ENCODE data around the gene PSME2.
A peak's percentile ranks its signal among the peaks of the same experiment; 100 is the strongest.

Gene PSME2

DNA sequence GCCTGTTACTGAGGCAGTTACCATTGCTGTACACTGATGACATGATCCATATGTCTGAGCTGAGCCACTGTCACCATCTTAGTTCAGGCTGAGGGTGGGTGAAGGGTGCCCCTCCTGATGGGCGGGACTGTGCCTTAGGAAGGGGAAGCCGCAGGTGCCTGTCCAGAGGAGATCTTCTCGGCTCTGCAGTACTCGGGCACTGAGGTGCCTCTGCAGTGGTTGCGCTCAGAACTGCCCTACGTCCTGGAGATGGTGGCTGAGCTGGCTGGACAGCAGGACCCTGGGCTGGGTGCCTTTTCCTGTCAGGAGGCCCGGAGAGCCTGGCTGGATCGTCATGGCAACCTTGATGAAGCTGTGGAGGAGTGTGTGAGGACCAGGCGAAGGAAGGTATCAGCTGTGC, 4.6 kb upstream of the PSME2 start:
- no peak for DNase-seq

DNA sequence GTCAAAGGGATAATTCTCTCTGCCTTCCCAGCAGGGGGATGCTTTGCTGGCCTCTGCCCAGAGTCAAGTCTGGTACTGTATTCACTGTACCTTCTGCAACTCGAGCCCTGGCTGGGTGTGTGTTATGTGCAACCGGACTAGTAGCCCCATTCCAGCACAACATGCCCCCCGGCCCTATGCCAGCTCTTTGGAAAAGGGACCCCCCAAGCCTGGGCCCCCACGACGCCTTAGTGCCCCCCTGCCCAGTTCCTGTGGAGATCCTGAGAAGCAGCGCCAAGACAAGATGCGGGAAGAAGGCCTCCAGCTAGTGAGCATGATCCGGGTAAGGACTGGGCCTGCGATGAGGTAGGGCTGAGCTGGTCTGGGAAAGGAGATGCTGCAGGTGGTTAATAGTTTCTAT, 4.2 kb upstream of the PSME2 start:
- DNase-seq: no peak

DNA sequence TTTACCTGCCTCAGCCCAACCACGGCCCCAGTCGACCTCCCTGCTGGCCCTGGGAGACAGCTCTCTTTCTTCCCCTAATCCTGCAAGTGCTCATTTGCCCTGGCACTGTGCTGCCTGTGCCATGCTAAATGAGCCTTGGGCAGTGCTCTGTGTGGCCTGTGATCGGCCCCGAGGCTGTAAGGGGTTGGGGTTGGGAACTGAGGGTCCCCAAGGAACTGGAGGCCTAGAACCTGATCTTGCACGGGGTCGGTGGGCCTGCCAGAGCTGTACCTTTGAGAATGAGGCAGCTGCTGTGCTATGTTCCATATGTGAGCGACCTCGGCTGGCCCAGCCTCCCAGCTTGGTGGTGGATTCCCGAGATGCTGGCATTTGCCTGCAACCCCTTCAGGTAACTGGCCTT, 3.7 kb upstream of the PSME2 start:
- no peak for DNase-seq

DNA sequence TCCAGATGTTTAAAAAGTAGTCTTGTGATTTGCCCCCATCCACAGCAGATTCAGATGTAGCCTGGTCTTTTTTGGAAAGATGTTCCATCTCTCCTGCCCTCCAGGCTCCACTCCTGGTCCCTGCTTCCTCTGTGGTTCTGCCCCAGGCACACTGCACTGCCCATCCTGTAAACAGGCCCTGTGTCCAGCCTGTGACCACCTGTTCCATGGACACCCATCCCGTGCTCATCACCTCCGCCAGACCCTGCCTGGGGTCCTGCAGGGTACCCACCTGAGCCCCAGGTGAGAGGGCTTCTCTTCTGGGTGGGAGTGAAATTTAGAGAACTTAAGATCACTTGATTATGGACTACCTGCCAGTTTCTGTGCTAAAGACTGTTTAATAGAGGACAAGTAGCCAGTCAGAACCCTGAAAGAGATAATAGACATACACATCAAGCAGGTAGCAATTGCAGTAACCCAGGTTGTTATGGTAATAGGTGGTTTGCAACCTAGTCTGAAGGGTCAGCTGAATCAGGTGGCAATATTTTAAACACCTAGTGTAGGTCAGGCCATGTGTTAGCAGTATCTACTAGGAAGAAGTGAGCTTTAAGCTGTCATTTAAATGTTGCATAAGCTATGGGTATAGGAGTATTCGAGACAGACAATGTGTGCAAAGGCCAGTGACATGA, 3.0 kb upstream of the PSME2 start:
- no peak for DNase-seq

DNA sequence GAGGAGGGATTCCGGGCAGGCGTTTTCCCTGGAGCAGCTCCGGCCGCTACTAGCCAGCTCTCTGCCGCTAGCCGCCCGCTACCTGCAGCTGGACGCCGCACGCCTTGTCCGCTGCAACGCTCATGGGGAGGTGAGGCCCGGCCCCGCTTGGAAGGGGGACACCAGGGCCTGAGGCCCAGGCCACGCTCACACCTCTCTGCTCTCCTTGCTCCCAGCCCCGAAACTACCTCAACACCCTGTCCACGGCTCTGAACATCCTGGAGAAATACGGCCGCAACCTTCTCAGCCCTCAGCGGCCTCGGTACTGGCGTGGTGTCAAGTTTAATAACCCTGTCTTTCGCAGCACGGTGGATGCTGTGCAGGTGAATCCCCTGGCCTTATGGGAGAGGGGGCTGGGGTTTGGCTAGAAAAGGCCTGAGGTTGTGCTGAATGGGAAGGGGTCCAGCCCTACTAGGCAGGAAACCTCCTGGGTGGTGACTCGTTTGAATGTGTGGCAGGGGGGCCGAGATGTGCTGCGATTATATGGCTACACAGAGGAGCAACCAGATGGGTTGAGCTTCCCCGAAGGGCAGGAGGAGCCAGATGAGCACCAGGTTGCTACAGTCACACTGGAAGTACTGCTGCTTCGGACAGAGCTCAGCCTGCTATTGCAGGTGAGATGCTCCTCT, 1.5 kb upstream of the PSME2 start:
- no peak for DNase-seq

DNA sequence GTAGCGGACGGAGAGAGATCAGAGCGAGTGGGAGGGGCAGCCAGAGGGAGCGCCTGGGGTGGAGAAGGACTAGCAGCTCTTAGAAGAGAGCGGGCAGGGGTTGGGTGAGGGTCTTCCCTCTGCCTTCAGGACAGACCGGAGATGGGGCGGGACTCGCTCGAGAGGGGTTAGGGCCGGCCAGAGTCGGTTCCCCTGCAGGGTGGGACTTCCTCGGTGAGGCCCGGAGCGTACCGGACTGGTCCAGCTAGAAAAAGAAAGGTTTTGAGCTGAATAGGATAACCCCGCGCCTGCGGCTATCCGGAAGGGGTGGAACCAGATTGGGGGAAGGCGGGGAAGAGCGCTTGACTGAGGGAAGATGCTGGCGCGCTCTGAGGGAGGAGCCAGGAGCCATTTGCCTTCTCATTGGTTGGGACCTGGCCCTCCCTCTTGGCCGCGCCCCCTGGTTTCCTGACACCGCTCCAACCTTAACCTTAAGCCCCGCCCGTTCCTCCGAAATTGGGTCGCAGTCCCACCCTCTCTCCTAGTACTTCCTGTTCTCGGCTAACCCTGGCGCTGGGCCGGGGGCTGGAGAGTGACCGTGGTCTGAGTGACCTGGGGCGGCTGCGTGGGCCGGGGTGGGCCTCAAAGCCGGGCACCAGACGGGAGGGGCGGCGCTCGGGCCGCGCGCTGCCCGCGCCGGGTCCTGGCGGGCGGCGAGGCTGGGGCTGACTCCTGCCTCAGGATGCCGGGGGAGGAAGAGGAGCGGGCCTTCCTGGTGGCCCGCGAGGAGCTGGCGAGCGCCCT, 759 bp upstream of the PSME2 start, which contains the start of gene RNF31:
Gene RNF31, plus strand, starts transcription at position 521 of the 783 bp plus-strand sequence. Its CDS starts 201 bp downstream, at position 722.
- peak; percentile 98 for DNase-seq

DNA sequence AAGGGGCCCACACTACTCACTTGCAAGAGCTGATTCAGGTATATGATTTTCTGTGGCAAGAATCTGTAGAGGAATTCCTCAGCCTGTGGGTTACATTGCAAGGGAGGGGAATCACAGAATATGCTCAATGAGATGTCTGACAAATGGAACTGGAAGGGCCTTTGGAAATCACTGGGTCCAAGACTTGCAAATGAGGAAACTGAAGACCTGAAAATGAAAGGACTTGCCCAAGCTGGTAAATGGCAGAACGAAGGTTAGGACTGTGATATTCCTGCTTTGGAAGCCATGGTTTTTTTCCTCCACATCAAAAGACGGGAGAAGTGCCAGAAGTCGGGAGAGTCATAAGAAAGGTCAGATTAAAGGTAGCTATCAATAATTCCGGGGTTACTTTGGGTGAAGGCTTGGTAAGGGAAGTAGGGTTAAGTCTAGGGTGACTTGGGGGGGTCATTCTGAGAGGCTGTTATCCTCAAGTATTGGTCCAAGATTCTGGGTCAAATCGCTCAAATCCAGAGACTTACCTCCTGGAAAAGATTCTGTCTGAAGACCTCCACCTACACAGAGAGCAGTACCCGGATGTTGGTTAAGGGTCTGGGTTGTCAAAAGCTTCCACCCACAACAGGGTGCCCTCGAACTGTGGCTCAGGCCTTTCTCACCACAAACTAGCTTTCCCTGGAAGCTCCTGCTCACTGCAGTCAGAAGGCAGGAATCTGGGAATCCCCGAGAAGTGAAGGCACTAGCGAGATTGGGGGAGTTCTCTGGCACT, 539 bp downstream of the PSME2 start:
- DNase-seq: no peak

DNA sequence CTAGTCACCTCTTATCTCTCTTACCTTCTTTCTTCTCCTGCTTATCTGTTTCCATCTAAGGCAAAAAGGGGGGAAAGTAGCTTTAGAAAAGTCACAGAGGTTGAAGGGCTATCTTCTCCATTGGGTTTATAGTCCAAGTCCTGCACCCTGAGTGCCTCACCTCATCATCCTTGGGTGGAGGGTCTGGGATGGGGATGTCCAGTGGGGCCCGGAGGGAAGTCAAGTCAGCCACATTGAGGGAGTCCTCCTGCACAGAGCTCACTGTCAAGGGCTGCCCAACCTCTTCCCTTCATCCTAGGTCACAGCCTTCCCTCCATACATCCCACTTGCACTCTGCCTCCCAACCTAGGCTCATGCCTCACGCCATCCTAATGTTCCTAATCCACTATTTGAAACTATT, 1.2 kb downstream of the PSME2 start:
- no peak for DNase-seq

DNA sequence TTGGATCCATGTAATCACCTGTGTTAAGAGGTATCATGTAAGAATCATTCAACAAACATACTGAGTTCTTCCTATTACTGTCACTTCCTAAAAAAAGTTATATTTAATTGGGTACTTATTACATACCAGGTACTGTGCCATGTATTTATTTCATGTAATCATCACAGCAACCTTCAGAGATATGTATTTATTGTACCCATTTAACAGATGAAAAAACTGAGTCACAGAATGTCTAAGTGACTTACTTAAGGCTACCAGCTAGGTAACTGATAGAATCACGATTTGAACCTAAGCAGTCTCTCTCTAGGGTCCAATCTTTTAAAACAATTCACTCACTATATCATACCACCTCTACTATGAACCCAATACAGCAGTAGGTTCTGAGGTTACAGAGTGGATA, 2.0 kb downstream of the PSME2 start:
- no peak for DNase-seq

DNA sequence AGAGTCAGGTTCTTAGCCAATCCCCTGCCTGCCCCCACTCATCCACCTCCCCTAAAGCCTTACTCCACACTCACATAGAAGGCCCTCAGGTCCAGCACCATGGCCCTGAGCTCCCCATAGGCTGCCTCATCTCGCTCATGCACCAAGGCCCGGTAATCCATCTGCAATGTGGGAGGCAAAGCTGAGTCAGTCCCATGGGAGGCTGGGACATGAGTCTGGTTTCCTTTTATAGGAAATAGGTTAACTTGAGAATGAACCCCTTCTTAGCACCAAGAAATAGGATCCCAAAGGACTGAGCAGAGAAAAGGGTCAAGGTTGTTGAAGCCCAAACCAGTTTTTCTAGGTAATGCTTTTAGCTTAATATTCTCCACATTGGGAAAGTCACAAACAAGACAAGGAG, 2.9 kb downstream of the PSME2 start:
- DNase-seq: no peak

DNA sequence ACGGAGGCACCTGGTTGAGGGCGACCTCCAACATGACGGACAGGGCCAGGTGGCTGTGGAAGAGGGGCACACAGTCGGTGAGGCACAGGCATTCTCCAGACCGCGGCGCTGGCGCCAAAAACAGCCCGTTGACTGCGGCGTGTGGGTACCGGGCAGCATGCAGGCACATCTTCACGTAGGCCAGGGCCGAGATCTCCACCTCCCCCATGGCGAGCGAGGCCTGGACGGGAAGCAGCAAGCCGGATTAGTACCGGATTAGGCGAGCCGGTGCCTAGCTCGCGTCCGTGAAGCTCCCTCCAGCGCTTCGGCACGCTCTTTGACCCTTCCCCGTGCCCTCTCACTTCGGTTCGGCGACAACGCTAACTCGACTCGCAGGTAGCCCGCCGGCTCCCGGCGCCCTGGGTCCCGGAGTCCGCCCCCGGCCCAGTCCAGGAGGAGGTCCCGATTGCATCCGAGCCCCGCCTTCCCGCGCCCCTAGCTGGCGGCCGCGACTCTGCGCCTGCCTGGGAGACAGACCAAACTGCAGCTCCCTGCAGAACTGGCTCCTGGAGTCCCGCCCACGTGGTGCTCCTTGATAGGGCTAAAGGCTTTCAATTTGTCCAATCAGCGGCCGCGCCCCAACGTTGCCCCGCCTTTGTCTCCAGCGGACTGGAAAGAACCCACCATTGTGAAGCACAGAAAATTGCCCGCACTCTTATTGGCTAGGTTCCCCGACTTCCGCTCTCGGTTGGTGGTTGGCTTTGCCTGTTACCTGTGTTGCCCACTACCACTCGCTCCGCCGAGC, 5.1 kb downstream of the PSME2 start, which contains the start of gene EMC9:
Gene EMC9, minus strand, starts transcription at position 495 of the 784 bp plus-strand sequence. Its CDS starts 287 bp downstream, at position 208.
- DNase-seq: peak; percentile 99

DNA sequence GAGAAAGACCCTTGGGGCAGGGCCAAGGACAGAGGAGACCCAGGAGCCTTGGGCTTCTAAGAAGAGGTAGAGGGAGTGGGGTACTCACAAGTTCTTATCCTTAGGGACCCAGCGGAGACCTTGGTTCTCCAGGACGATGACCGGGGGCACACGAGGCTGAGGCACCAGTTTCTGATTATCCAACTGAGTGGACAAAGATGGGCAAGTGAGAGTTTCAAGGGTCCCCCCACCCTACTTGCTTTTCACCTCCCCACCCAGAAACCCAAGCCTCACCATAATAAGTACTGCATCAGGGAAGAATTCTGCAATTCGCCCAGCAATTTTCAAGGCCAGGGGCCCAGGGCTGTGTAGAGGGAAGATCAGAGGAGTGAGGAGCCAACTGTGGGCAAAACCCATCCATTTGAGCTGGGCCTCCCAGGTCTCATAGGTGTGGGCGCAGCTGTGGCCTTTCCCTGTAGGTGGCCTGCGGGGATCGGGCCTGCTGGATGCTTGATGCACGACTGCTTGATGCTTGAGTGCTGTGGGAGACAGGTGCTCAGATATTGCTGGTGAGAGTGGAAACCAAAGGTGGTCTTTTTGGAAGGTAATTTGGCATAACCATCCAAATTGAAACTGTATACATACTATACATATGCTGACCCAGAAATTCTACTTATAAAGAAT, 7.0 kb downstream of the PSME2 start:
- DNase-seq: no peak

DNA sequence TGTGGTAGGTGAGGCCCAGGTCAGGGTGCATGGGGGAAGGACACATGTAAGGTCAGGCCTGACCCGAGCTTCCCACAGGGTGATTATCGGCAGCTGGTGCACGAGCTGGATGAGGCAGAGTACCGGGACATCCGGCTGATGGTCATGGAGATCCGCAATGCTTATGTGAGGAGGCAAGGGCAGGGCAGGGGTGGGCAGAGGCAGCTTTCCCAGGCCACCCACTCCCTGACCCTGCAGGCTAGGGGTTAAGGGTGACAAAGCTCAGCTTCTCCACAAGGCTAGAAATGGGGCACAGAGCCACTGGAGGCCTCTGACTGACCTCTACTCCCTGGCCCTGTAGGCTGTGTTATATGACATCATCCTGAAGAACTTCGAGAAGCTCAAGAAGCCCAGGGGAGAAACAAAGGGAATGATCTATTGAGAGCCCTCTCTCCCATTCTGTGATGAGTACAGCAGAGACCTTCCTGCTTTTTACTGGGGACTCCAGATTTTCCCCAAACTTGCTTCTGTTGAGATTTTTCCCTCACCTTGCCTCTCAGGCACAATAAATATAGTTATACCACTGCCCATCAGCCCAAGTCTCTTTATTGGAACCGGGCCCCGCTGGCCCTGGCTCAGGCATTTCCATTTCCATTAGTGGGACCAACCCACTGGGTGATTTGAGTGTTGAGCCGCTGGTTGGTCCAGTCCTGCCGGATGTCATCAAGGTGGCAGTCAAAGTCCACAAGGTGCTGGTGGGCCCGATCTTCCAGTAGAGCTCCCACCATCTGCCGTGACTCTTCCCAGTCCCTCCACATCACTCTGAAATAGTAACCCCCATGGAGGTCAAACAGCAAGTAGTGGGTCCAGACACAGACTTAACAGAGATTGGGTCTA, 7.8 kb downstream of the PSME2 start:
- no peak for DNase-seq

DNA sequence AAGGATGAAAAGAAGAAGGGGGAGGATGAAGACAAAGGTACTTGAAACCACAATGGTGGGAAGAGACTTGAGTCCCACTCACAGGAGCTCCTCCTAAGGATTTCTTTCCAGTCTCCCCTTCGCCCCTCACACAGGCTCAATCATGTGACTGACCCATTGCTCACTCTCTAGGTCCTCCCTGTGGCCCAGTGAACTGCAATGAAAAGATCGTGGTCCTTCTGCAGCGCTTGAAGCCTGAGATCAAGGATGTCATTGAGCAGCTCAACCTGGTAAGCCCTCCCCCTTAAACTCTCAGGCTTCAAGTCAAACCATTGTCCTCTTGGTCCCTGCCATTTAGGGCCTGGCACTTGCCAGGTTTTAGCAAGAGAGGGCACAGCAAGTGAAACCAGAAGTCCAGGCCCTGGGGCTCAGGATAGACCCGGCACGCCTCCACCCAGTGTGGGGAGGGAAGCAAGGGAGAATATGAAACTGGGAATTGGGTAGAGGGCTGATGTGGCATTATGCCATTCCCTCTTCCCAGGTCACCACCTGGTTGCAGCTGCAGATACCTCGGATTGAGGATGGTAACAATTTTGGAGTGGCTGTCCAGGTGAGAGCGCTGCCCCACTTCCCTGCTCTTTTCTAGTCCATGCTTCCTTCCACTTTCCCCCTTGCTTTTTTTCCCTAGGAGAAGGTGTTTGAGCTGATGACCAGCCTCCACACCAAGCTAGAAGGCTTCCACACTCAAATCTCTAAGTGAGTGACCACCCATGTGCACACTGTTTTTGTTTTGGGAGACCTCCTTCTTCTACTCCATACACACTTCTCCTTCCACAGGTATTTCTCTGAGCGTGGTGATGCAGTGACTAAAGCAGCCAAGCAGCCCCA, 8.6 kb downstream of the PSME2 start:
- no peak for DNase-seq

DNA sequence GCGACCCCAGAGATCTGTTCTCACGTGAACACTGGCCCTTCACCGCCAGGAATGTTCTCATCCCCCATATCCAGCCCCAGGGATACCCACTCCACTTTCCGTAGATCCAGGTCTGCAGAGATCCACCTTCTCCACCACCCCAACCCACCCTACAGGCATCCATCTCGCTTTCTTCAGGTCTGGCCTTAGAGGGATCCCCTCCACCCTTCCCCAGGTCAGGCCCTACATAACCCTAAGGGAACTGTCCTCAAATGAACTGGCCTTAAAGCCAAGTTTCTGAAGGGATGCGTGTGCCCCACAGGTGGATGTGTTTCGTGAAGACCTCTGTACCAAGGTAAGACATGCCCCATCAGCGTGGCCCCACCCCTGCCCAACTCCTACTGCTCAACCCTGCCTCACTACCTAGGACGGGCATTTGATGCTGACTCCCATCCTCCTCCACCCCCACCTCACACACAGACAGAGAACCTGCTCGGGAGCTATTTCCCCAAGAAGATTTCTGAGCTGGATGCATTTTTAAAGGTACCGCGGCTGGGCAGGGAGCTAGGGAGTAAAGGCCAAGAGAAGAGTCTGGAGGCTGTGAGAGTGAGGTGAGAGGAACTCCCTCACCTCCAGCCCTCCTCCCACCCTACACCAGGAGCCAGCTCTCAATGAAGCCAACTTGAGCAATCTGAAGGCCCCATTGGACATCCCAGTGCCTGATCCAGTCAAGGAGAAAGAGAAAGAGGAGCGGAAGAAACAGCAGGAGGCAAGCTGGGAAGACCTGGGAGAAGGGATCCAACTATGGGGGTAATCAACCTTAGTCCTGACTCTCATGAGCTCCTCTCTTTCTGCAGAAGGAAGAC, 9.5 kb downstream of the PSME2 start:
- DNase-seq: no peak

DNA sequence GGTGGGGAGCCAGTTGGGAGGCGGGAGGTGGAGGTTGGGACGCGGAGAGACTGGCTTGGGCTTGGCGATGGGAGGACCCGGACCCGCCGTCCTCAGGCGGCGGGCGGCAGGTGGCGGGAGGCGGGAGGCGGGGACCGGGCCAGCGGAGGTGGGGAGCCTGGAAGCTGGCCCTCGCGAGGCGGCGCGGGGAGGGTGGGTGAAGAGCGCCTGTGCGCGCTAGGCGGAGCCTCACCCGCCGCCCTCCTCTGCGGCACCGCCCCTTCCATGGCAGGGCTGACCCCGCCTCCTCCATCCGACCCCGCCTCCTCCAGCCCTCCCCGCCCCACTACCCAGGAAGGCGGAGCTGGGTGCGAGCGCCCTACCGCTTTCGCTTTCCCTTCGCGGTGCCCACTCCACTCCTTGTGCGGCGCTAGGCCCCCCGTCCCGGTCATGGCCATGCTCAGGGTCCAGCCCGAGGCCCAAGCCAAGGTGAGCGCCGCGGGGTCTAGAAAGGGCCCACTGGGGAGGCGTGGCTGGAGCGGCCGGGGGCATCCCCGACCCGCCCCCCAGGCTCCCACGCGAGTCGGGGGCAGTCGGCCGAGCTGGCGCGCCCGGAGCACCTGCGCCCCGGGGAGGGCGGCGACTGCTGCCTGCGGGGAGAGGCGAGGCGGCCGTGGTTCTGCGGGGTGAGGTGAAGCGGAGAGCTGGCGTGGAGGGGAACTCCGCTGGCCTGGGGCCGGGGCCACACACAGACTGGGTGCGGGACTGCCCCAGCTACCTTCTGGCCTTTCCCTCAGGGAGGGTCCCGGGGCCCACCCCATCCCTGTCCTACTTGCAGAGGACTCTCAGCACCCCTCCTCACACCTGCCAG, 10.4 kb downstream of the PSME2 start, which contains the start of gene PSME1:
Gene PSME1, plus strand, starts transcription at position 361 of the 850 bp plus-strand sequence. Its CDS starts 69 bp downstream, at position 430.
- DNase-seq: peak; percentile 91

DNA sequence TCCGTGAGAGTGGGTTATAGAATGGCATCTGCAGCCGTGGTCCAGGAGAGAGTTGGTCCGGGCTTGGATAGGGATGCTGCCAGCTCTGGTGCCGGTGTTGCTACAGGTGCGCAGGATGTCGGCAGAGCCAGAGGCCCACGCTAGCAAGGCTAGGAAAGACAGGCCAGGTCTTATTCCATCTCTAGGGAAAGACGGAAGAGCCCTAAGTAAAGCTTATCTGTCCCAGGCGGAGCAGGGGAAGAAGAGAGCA, 10.9 kb downstream of the PSME2 start:
- peak; percentile 66 for DNase-seq

DNA sequence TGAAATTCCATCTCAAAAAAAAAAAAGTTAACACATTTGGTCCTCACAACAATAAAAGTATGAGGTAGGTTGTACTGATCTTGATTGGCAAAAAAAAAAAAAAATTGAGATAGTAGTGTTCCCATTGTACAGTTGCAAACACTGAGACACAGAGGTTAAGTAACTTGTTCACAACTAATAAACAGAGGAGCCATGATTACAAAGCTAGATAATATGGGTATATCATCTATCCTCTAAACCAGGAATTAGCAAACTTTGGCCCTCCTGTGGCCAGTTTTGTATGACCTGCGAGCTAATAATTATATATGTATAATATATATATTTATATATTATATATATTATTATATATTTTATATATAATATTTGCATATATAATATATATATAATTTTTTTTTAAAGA, 12.7 kb downstream of the PSME2 start:
- DNase-seq: no peak

All from NCI-H774 (cell line).